GM19238 (cell line): ENCODE results near the gene ADAM17.
"Not testable (repeated sequence)": the region's sequence is repeated elsewhere in the genome, so short reads cannot be mapped to it uniquely, and the experiment has no call there.

Experiments
- DNase-seq: peaks from one replicate; pipeline ENCODE4 v3.0.0; 2011; ENCODE audit warnings: low spot score; ENCODE audit not compliant: insufficient read length

ADAM17 gene

GRCh38 chr2:9565436-9566153 lies 10.0 kb upstream of the ADAM17 start:
- DNase-seq = no peak

- DNase-seq = no peak
These were observed 5.0 kb upstream of the ADAM17 start for GRCh38 chr2:9560628-9561027.

GRCh38 chr2:9558948-9559381 lies 3.3 kb upstream of the ADAM17 start:
- DNase-seq = no peak

- DNase-seq = no peak
These were observed 602 bp upstream of the ADAM17 start for GRCh38 chr2:9556121-9556743.

- DNase-seq = no peak
These were observed 721 bp downstream of the ADAM17 start for GRCh38 chr2:9554921-9555296.

GRCh38 chr2:9552219-9553178 lies 3.1 kb downstream of the ADAM17 start:
- DNase-seq = no peak

GRCh38 chr2:9550859-9551391 lies 4.7 kb downstream of the ADAM17 start:
- DNase-seq = not testable (repeated sequence)

GRCh38 chr2:9549420-9549819 lies 6.2 kb downstream of the ADAM17 start:
- DNase-seq = no peak

GRCh38 chr2:9548506-9548905 lies 7.1 kb downstream of the ADAM17 start:
- no peak for DNase-seq

- no peak for DNase-seq
These were observed 8.2 kb downstream of the ADAM17 start for GRCh38 chr2:9547262-9547991.

GRCh38 chr2:9545502-9545901 lies 10.1 kb downstream of the ADAM17 start:
- no peak for DNase-seq

GRCh38 chr2:9543557-9543956 lies 12.1 kb downstream of the ADAM17 start:
- no peak for DNase-seq

GRCh38 chr2:9539531-9539930 lies 16.1 kb downstream of the ADAM17 start:
- DNase-seq = no peak

GRCh38 chr2:9538000-9538507 lies 17.6 kb downstream of the ADAM17 start:
- DNase-seq = no peak

GRCh38 chr2:9536504-9536903 lies 19.1 kb downstream of the ADAM17 start:
- DNase-seq = no peak

- no peak for DNase-seq
These were observed 20.5 kb downstream of the ADAM17 start for GRCh38 chr2:9535177-9535576.

- no peak for DNase-seq
These were observed 22.0 kb downstream of the ADAM17 start for GRCh38 chr2:9533663-9534062.

GRCh38 chr2:9532421-9532820 lies 23.2 kb downstream of the ADAM17 start:
- DNase-seq = no peak

GRCh38 chr2:9527995-9528787 lies 27.4 kb downstream of the ADAM17 start:
- no peak for DNase-seq

GRCh38 chr2:9525266-9525665 lies 30.4 kb downstream of the ADAM17 start:
- no peak for DNase-seq
